WTC11 (cell line): Measurements from ENCODE around the gene XRCC4.

Experiments used
- ETV6 ChIP-seq: sonication (generic); formaldehyde crosslinking; IDR thresholded peaks from 2 replicates; pipeline ENCODE4 v1.8.1; 2022; ENCODE audit warnings: mild to moderate bottlenecking, missing genetic modification reagents
- MXD4 ChIP-seq: fragments of 250-450 bp; sonication (Bioruptor Pico); IDR thresholded peaks from 2 replicates; pipeline ENCODE4 v1.8.0; 2021; ENCODE audit warnings: mild to moderate bottlenecking, moderate library complexity, borderline replicate concordance
- RELA ChIP-seq: sonication (generic); formaldehyde crosslinking; IDR thresholded peaks from 2 replicates; pipeline ENCODE4 v1.8.1; 2022; ENCODE audit warnings: missing genetic modification reagents, mild to moderate bottlenecking, borderline replicate concordance
- TEAD4 ChIP-seq: sonication (generic); formaldehyde crosslinking; IDR thresholded peaks from 2 replicates; pipeline ENCODE4 v1.8.0; 2022; ENCODE audit warnings: mild to moderate bottlenecking, missing genetic modification reagents
- ZNF423 ChIP-seq: fragments of 250-450 bp; sonication (Bioruptor Pico); IDR thresholded peaks from 2 replicates; pipeline ENCODE4 v2.1.2; 2022; ENCODE audit warnings: mild to moderate bottlenecking, moderate library complexity
- ZNF532 ChIP-seq: fragments of 250-450 bp; sonication (Bioruptor Pico); IDR thresholded peaks from 2 replicates; pipeline ENCODE4 v1.9.0; 2021; ENCODE audit warnings: mild to moderate bottlenecking, borderline replicate concordance
- TF ChIP-seq, protein P1 (sequence below): fragments of 200-600 bp; IDR thresholded peaks from 2 replicates; pipeline ENCODE4 v1.8.0; 2022; ENCODE audit warnings: antibody characterized with exemption
- TF ChIP-seq, protein P2 (sequence below): sonication (generic); formaldehyde crosslinking; IDR thresholded peaks from 2 replicates; pipeline ENCODE4 v1.8.0; 2022; ENCODE audit warnings: mild to moderate bottlenecking, missing genetic modification reagents
- TF ChIP-seq, protein P3 (sequence below): fragments of 250-450 bp; sonication (Bioruptor Pico); IDR thresholded peaks from 2 replicates; pipeline ENCODE4 v1.9.0; 2021; ENCODE audit warnings: mild to moderate bottlenecking
- TF ChIP-seq, protein P4 (sequence below): sonication (generic); formaldehyde crosslinking; conservative IDR thresholded peaks from 2 replicates; pipeline ENCODE4 v1.8.1; 2022; ENCODE audit warnings: mild to moderate bottlenecking, missing genetic modification reagents
- TF ChIP-seq, protein P5 (sequence below): fragments of 250-450 bp; sonication (Bioruptor Pico); IDR thresholded peaks from 2 replicates; pipeline ENCODE4 v1.9.0; 2021; ENCODE audit warnings: moderate library complexity, mild to moderate bottlenecking, inconsistent platforms, borderline replicate concordance

DNA sequence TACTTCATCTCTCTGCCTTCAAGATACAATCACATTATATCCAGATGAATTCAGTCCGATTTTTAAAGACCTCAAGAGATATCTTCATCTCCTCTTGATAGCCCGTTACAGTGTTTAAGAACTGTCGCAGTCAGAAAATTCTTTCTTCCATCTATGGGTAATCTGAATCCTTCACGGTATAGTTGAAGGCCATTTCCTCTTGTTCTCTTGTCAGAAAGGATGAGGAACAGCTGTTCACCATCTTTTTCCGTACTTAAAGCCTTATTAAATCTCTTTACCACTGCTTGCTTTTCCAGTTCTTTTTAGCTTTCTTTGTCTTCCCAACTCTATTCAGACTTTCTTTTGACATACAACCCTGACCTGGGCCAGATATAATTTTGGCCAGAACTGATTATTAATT, 121.8 kb downstream of the XRCC4 start:
- TF ChIP-seq, protein P1, sequence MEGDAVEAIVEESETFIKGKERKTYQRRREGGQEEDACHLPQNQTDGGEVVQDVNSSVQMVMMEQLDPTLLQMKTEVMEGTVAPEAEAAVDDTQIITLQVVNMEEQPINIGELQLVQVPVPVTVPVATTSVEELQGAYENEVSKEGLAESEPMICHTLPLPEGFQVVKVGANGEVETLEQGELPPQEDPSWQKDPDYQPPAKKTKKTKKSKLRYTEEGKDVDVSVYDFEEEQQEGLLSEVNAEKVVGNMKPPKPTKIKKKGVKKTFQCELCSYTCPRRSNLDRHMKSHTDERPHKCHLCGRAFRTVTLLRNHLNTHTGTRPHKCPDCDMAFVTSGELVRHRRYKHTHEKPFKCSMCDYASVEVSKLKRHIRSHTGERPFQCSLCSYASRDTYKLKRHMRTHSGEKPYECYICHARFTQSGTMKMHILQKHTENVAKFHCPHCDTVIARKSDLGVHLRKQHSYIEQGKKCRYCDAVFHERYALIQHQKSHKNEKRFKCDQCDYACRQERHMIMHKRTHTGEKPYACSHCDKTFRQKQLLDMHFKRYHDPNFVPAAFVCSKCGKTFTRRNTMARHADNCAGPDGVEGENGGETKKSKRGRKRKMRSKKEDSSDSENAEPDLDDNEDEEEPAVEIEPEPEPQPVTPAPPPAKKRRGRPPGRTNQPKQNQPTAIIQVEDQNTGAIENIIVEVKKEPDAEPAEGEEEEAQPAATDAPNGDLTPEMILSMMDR = no peak
- TF ChIP-seq TEAD4 (CRISPR knock-in tag) = no peak
- TF ChIP-seq, protein P2, sequence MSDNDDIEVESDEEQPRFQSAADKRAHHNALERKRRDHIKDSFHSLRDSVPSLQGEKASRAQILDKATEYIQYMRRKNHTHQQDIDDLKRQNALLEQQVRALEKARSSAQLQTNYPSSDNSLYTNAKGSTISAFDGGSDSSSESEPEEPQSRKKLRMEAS = no peak
- TF ChIP-seq, protein P3, sequence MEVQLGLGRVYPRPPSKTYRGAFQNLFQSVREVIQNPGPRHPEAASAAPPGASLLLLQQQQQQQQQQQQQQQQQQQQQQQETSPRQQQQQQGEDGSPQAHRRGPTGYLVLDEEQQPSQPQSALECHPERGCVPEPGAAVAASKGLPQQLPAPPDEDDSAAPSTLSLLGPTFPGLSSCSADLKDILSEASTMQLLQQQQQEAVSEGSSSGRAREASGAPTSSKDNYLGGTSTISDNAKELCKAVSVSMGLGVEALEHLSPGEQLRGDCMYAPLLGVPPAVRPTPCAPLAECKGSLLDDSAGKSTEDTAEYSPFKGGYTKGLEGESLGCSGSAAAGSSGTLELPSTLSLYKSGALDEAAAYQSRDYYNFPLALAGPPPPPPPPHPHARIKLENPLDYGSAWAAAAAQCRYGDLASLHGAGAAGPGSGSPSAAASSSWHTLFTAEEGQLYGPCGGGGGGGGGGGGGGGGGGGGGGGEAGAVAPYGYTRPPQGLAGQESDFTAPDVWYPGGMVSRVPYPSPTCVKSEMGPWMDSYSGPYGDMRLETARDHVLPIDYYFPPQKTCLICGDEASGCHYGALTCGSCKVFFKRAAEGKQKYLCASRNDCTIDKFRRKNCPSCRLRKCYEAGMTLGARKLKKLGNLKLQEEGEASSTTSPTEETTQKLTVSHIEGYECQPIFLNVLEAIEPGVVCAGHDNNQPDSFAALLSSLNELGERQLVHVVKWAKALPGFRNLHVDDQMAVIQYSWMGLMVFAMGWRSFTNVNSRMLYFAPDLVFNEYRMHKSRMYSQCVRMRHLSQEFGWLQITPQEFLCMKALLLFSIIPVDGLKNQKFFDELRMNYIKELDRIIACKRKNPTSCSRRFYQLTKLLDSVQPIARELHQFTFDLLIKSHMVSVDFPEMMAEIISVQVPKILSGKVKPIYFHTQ = no peak
- TF ChIP-seq, protein P4, sequence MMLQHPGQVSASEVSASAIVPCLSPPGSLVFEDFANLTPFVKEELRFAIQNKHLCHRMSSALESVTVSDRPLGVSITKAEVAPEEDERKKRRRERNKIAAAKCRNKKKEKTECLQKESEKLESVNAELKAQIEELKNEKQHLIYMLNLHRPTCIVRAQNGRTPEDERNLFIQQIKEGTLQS (CRISPR knock-in tag) = no peak
- no peak for TF ChIP-seq ZNF532 (CRISPR knock-in tag)
- no peak for TF ChIP-seq MXD4 (CRISPR knock-in tag)
- TF ChIP-seq RELA (CRISPR knock-in tag) = no peak
- TF ChIP-seq ETV6 (CRISPR knock-in tag) = no peak
- TF ChIP-seq ZNF423 (CRISPR knock-in tag) = no peak
- TF ChIP-seq, protein P5, sequence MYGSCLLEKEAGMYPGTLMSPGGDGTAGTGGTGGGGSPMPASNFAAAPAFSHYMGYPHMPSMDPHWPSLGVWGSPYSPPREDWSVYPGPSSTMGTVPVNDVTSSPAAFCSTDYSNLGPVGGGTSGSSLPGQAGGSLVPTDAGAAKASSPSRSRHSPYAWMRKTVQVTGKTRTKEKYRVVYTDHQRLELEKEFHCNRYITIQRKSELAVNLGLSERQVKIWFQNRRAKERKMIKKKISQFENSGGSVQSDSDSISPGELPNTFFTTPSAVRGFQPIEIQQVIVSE = no peak
